K562 (cell line): ENCODE results near the gene BRWD1.

ENCODE experiments used
- ARID1B ChIP-seq: fragments of 450-650 bp; IDR thresholded peaks from 2 replicates; pipeline ENCODE4 v1.6.1; 2016; ENCODE audit warnings: antibody characterized with exemption, mild to moderate bottlenecking, inconsistent platforms
- CBX1 ChIP-seq: sonication (generic); IDR thresholded peaks from 2 replicates; pipeline ENCODE4 v1.6.1; 2016; ENCODE audit warnings: antibody characterized with exemption, low read depth, mild to moderate bottlenecking
- CHD4 ChIP-seq: fragments of 200-600 bp; sonication (generic); IDR thresholded peaks from 3 replicates; pipeline ENCODE4 v1.6.1; 2012; ENCODE audit warnings: low read depth, mild to moderate bottlenecking, mixed read lengths, low read length, inconsistent platforms; ENCODE audit not compliant: insufficient read depth, insufficient replicate concordance, poor library complexity, severe bottlenecking
- CTCF ChIP-seq, 3 experiments: IDR thresholded peaks in 2 of 3; conservative IDR thresholded peaks in 1 of 3; 2 replicates each; pipeline ENCODE4 v1.5.1; 2011 to 2012; ENCODE audit warnings: low read length in 3 of 3, mild to moderate bottlenecking in 3 of 3, control low read depth in 2 of 3, improper control_type of control experiment in 1 of 3, inconsistent platforms in 1 of 3, low read depth in 1 of 3, mixed read lengths in 1 of 3, moderate library complexity in 1 of 3; ENCODE audit not compliant: insufficient read depth in 2 of 3
- DACH1 ChIP-seq: fragments of 450-650 bp; IDR thresholded peaks from 2 replicates; pipeline ENCODE4 v1.6.1; 2018; ENCODE audit not compliant: partially characterized antibody
- EP300 ChIP-seq: IDR thresholded peaks from 2 replicates; pipeline ENCODE4 v1.6.1; 2012; ENCODE audit warnings: low read length, improper control_type of control experiment
- KAT7 ChIP-seq: sonication (generic); formaldehyde crosslinking; IDR thresholded peaks from 2 replicates; pipeline ENCODE4 v1.8.0; 2022; ENCODE audit warnings: missing genetic modification reagents, mild to moderate bottlenecking, borderline replicate concordance
- NFE2L1 ChIP-seq: fragments of 450-650 bp; IDR thresholded peaks from 2 replicates; pipeline ENCODE4 v1.6.1; 2016; ENCODE audit warnings: missing genetic modification characterization, low read depth, mild to moderate bottlenecking, missing compliant biosample characterization, moderate library complexity, borderline replicate concordance
- POLR2A ChIP-seq: fragments of 450-650 bp; conservative IDR thresholded peaks from 2 replicates; pipeline ENCODE4 v1.6.1; 2016

- TF ChIP-seq EP300: no peak
- TF ChIP-seq CTCF (IDR thresholded peaks at IDR 0.05 in 2 of 3, conservative IDR thresholded peaks at IDR 0.05 in 1 of 3; ENCODE audit: insufficient read depth in 2 of 3, low read depth in 1 of 3, low read length in 3 of 3): no peak
- TF ChIP-seq NFE2L1 (tag): peak; percentile 15; the same call in 1 of the 2 replicates
- TF ChIP-seq ARID1B: no peak
- TF ChIP-seq KAT7: no peak
- no peak for TF ChIP-seq CHD4
- no peak for TF ChIP-seq CBX1
- TF ChIP-seq POLR2A: no peak
- TF ChIP-seq DACH1: no peak
Observed at GRCh38 chr21:39353295-39353694, 39.9 kb upstream of the BRWD1 start.
